Natural killer cell (primary cell): ENCODE results near the gene SP4. TPM values are rescaled to one million over a fixed set of nuclear protein-coding genes. Genes with fewer than 3 reads are reported as not detected.

ENCODE experiments used
- ATAC-seq, 3 donors: fragments of 150-1000 bp in 2 of 3; fragments of 200-7000 bp in 1 of 3; cut with Tn5 transposase; 1 replicate in 1 of 3; 2 replicates in 2 of 3; pipeline ENCODE4 v1.10.0; 2021; ENCODE audit warnings: mild to moderate bottlenecking in 2 of 3, moderate library complexity in 2 of 3
- DNase-seq, 2 donors: peaks; one replicate each; pipeline versions ENCODE4 v3.0.0 to v3.0.0-alpha.2; 2013 to 2021; ENCODE audit warnings: mixed read lengths in 1 of 2
- H3K27ac ChIP-seq: one replicate; pipeline ENCODE4 v1.5.1; 2013; ENCODE audit warnings: mild to moderate bottlenecking, low read length
- H3K27me3 ChIP-seq: one replicate; pipeline ENCODE4 v1.6.1; 2013; ENCODE audit warnings: low read length; ENCODE audit not compliant: control insufficient read depth, insufficient read depth
- H3K36me3 ChIP-seq: one replicate; pipeline ENCODE4 v1.6.1; 2013; ENCODE audit warnings: low read length; ENCODE audit not compliant: control insufficient read depth, insufficient read depth
- H3K4me1 ChIP-seq: one replicate; pipeline ENCODE4 v1.6.1; 2013; ENCODE audit warnings: low read length; ENCODE audit not compliant: control insufficient read depth, insufficient read depth
- H3K4me3 ChIP-seq: one replicate; pipeline ENCODE4 v1.5.1; 2013; ENCODE audit warnings: low read length
- H3K9me3 ChIP-seq: one replicate; pipeline ENCODE4 v1.6.1; 2013; ENCODE audit warnings: low read length; ENCODE audit not compliant: control insufficient read depth, insufficient read depth
- H3K27ac Mint-ChIP-seq, 2 donors: one replicate each; pipeline ENCODE4 v1.8.0; 2022; ENCODE audit warnings: mild to moderate bottlenecking in 2 of 2, mixed read lengths in 2 of 2, moderate library complexity in 1 of 2
- H3K27me3 Mint-ChIP-seq, 2 donors: one replicate each; pipeline ENCODE4 v1.8.0; 2022; ENCODE audit warnings: low read depth in 2 of 2, mixed read lengths in 2 of 2
- H3K36me3 Mint-ChIP-seq: one replicate; pipeline ENCODE4 v1.8.0; 2022; ENCODE audit warnings: mixed read lengths
- H3K4me1 Mint-ChIP-seq, 2 donors: one replicate each; pipeline ENCODE4 v1.8.0; 2022; ENCODE audit warnings: mixed read lengths in 2 of 2
- H3K4me3 Mint-ChIP-seq: one replicate; pipeline ENCODE4 v1.8.0; 2022; ENCODE audit warnings: mild to moderate bottlenecking, moderate library complexity, mixed read lengths
- H3K9me3 Mint-ChIP-seq, 2 donors: one replicate each; pipeline ENCODE4 v1.8.0; 2022; ENCODE audit warnings: mixed read lengths in 2 of 2
- WGBS: methylation state at CpG from one replicate; pipeline ENCODE4 v1.1.7; 2013; ENCODE audit warnings: missing lambda C conversion rate; ENCODE audit not compliant: insufficient coverage; 5-methylcytosine and 5-hydroxymethylcytosine counted together
- intact Hi-C: fragments of 100-400 bp; cut with micrococcal nuclease; formaldehyde crosslinking; loops from one replicate; pipeline ENCODE4 v1.14.2; 2022
- total RNA-seq, 4 donors: library from RNA; stranded (reverse); fragments of 120-200 nt in 1 of 4; gene quantifications; one replicate each; pipeline versions ENCODE4 v1.2.3 to v1.2.4, GENCODE V29; 2013 to 2022
- TF ChIP-seq, protein P1 (sequence below): fragments of 200-600 bp; IDR thresholded peaks from one replicate; pipeline ENCODE4 v1.8.0; 2022; ENCODE audit warnings: antibody characterized with exemption

SP4 gene
- total RNA-seq, 3 donors from 2014 or later (not counting 1 experiment from before 2014, with no cell fraction given), result 38.8 to 49.6 (median 44.5) TPM

DNA sequence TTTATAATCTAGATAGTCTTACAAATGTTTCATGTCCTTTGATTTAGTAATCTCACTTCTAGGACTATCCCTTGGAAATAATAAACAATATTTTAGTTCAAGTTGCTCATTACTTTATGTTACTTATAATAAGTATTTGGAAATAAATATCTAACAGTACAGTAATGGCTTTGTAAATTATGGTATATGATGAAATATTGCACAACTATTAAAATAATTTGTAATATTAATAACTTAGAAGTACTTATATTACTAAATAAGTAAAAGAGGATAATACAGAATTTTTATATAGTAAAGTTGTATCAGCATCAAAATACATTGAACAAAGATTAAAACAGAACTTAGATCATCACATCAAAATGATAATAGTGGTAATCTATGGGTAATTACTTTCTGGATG lies 41.1 kb downstream of the SP4 start:
- Mint-ChIP-seq H3K27me3 (no peaks in the 10 kb centered on the region), H3K27ac (no peak overlapping the region), H3K36me3 (no peaks in the 10 kb centered on the region), H3K4me3 (no peak overlapping the region), H3K4me1 (peaks cover 39 to 43% of the 10 kb centered on the region in 2 donors), H3K9me3 (no peaks in the 10 kb centered on the region)
- DNase-seq, result no peak
- Histone ChIP-seq H3K4me1 (no peaks in the 10 kb centered on the region), H3K4me3 (no peak overlapping the region), H3K36me3 (no peaks in the 10 kb centered on the region), H3K9me3 (no peaks in the 10 kb centered on the region), H3K27me3 (no peaks in the 10 kb centered on the region), H3K27ac (no peak overlapping the region)
- TF ChIP-seq, protein P1, sequence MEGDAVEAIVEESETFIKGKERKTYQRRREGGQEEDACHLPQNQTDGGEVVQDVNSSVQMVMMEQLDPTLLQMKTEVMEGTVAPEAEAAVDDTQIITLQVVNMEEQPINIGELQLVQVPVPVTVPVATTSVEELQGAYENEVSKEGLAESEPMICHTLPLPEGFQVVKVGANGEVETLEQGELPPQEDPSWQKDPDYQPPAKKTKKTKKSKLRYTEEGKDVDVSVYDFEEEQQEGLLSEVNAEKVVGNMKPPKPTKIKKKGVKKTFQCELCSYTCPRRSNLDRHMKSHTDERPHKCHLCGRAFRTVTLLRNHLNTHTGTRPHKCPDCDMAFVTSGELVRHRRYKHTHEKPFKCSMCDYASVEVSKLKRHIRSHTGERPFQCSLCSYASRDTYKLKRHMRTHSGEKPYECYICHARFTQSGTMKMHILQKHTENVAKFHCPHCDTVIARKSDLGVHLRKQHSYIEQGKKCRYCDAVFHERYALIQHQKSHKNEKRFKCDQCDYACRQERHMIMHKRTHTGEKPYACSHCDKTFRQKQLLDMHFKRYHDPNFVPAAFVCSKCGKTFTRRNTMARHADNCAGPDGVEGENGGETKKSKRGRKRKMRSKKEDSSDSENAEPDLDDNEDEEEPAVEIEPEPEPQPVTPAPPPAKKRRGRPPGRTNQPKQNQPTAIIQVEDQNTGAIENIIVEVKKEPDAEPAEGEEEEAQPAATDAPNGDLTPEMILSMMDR, result no peak
- intact Hi-C loops, result no loop called here
- no peak for ATAC-seq

DNA sequence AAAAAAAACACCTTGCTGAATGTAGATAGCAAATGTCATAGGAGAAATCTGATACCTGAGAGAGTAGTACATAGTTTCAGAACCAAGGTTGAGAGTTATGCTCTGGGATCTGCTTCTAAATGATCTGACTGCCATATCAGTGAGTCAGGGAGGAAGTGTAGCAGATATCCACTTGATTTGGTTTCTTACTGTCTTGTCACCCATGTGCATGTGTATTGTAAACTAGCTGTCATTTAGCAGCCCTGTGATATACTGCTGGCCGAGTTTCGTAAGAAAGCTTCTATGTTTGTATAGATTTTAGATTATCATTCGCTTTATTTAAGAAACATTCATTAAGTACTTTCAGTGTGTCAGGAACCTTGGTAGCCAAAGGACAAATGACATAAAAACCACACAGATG lies 42.0 kb downstream of the SP4 start:
- Histone ChIP-seq H3K4me1 (no peaks in the 10 kb centered on the region), H3K27me3 (no peaks in the 10 kb centered on the region), H3K27ac (no peak overlapping the region), H3K4me3 (no peak overlapping the region), H3K36me3 (no peaks in the 10 kb centered on the region), H3K9me3 (no peaks in the 10 kb centered on the region)
- DNase-seq (no peak), ATAC-seq (no peak)
- intact Hi-C loops, result no loop called here
- no peak overlapping the region for H3K4me3 Mint-ChIP-seq
- H3K4me1 Mint-ChIP-seq, result peaks cover 44 to 48% of the 10 kb centered on the region in 2 donors
- H3K36me3 Mint-ChIP-seq, result no peaks in the 10 kb centered on the region
- WGBS, result 100% methylated on average over 3 of the region's 3 CpGs
- H3K9me3 Mint-ChIP-seq, result no peaks in the 10 kb centered on the region
- H3K27me3 Mint-ChIP-seq, result no peaks in the 10 kb centered on the region
- H3K27ac Mint-ChIP-seq, result no peak overlapping the region
- TF ChIP-seq, protein P1, result no peak

DNA sequence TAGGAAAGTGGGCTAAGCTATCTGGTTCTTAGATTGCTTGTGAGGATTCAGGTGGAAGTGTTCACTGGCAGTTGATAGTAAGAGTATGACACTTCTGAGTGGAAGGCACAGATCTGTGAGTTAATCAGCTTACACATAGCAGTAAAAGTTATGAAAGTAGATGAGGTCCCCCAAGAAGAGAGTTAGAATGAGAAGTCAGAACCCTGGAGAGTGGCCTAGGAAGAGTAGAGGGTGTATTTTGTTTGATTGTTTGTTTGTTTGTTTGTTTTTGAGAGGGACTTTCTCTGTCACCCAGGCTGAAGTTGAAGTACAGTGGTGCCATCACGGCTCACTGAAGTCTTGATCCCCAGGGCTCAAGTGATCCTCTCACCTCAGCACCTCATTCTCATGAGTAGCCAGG lies 44.1 kb downstream of the SP4 start:
- Mint-ChIP-seq H3K4me1 (peaks cover 29 to 33% of the 10 kb centered on the region in 2 donors), H3K9me3 (no peaks in the 10 kb centered on the region), H3K27ac (peak overlapping the region in 1 of 2 donors; percentile 6), H3K36me3 (no peaks in the 10 kb centered on the region), H3K4me3 (no peak overlapping the region), H3K27me3 (no peaks in the 10 kb centered on the region)
- H3K36me3 ChIP-seq, result peaks cover under 1% of the 10 kb centered on the region
- DNase-seq (no peak), ATAC-seq (no peak)
- H3K9me3 ChIP-seq, result no peaks in the 10 kb centered on the region
- TF ChIP-seq, protein P1, result no peak
- H3K27ac ChIP-seq, result no peak overlapping the region
- no peaks in the 10 kb centered on the region for H3K4me1 ChIP-seq
- WGBS, result 83% methylated on average over 1 of the region's 1 CpG
- no peak overlapping the region for H3K4me3 ChIP-seq
- no peaks in the 10 kb centered on the region for H3K27me3 ChIP-seq
- intact Hi-C loops, result no loop called here

DNA sequence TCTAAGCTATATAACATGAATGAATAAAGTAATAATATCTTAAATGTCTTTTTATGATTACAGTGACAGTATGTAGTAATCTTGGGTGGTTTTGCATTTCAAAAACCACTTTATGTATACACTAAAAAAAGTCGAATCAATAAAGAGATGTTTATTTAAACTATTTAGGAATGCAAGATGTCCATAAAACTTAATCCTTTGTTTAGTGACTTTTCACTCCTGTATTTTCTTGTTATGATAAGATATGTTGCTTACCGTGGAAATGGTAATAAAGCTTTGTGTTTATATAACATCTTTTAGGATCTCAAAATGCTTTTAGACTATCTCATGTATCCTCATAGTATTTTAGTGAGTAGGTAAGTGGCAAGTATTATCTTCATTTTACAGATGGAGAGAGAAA lies 48.5 kb downstream of the SP4 start:
- TF ChIP-seq, protein P1, result no peak
- Mint-ChIP-seq H3K4me1 (peaks cover 42 to 46% of the 10 kb centered on the region in 2 donors), H3K36me3 (no peaks in the 10 kb centered on the region), H3K9me3 (no peaks in the 10 kb centered on the region), H3K4me3 (no peak overlapping the region), H3K27me3 (no peaks in the 10 kb centered on the region), H3K27ac (peak overlapping the region in 1 of 2 donors; percentile 22)
- Histone ChIP-seq H3K4me3 (no peak overlapping the region), H3K27ac (no peak overlapping the region), H3K9me3 (no peaks in the 10 kb centered on the region), H3K4me1 (no peaks in the 10 kb centered on the region), H3K36me3 (peaks cover 6% of the 10 kb centered on the region), H3K27me3 (no peaks in the 10 kb centered on the region)
- ATAC-seq, result no peak
- WGBS, result no CpG with 5 or more reads among the region's 2 CpGs
- intact Hi-C loops, result no loop called here
- DNase-seq, result no peak
